ENCODE data around the gene UACA.
"Not testable (repeated sequence)": the region's sequence is repeated elsewhere in the genome, so short reads cannot be mapped to it uniquely, and the experiment has no call there.

The UACA gene

DNA sequence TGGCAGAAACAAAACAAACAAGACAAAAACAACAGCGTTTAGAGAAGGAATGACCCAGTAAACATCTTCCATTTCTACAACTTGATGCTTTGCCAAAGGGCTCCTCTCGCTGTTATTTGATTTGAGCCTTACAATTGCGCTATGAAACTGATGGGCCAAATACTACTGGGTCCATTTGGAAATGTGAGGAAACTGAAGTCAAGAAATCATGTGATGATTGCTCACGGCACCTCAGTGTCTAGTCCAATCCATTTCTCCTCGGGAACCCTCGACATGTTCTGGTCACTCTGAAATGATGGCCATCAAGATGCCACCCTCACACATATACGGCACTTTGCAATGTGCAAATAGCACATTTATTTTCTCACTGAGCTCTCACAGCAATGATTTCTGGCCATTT is 136.0 kb downstream of the UACA start:
- peaks cover 52 to 56% of the 10 kb centered on the region in 2 donors for H3K27me3 Mint-ChIP-seq
- H3K4me1 Mint-ChIP-seq (ENCODE audit: low read depth in 2 of 2) = peaks cover 3 to 4% of the 10 kb centered on the region in 2 donors
- no peak overlapping the region for H3K4me3 Mint-ChIP-seq
- H3K27ac Mint-ChIP-seq = no peak overlapping the region
- DNase-seq = no peak
- ATAC-seq (replicated peaks) = no peak
- no peaks in the 10 kb centered on the region for H3K9me3 Mint-ChIP-seq
- H3K36me3 Mint-ChIP-seq (ENCODE audit: insufficient read depth) = no peaks in the 10 kb centered on the region

- ATAC-seq (replicated peaks) (no peak), DNase-seq (no peak)
- Mint-ChIP-seq H3K36me3 (ENCODE audit: insufficient read depth) (no peaks in the 10 kb centered on the region), H3K27me3 (peaks cover 45 to 62% of the 10 kb centered on the region in 2 donors), H3K27ac (no peak overlapping the region), H3K4me3 (no peak overlapping the region), H3K4me1 (ENCODE audit: low read depth in 2 of 2) (peaks cover 3 to 4% of the 10 kb centered on the region in 2 donors), H3K9me3 (no peaks in the 10 kb centered on the region)
Observed at GRCh38 chr15:70625438-70625837, 137.9 kb downstream of the UACA start.

- no peak for ATAC-seq (replicated peaks)
- no peak for DNase-seq
- Mint-ChIP-seq H3K36me3 (ENCODE audit: insufficient read depth) (no peaks in the 10 kb centered on the region), H3K27ac (no peak overlapping the region), H3K9me3 (no peaks in the 10 kb centered on the region), H3K4me3 (no peak overlapping the region), H3K27me3 (peaks cover 46 to 62% of the 10 kb centered on the region in 2 donors), H3K4me1 (ENCODE audit: low read depth in 2 of 2) (peaks cover 3 to 4% of the 10 kb centered on the region in 2 donors)
Observed at GRCh38 chr15:70625011-70625410, 138.3 kb downstream of the UACA start.

DNA sequence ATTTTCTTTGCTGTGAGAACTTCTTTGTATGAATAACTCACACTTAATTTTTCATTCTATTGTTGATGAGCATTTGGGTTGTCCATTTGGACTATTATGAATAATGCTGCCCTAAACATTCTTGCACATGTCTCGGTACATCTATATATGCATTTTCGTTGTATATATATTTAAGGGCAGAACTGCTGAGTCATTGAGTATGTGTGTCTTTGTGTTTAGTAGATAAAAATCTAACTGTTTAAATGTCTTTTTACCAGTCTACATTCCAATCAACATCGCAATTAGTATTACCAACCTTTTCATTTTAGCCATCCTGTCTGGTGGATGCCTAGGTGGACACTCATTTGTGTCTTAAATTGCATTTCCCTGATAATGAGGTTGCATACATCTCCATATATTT is 144.4 kb downstream of the UACA start:
- no peaks in the 10 kb centered on the region for H3K36me3 Mint-ChIP-seq (ENCODE audit: insufficient read depth)
- DNase-seq (no peak), ATAC-seq (replicated peaks) (no peak)
- H3K27me3 Mint-ChIP-seq = peaks cover 28 to 62% of the 10 kb centered on the region in 2 donors
- H3K4me3 Mint-ChIP-seq = no peak overlapping the region
- no peak overlapping the region for H3K27ac Mint-ChIP-seq
- H3K4me1 Mint-ChIP-seq (ENCODE audit: low read depth in 2 of 2) = no peaks in the 10 kb centered on the region
- no peaks in the 10 kb centered on the region for H3K9me3 Mint-ChIP-seq

DNA sequence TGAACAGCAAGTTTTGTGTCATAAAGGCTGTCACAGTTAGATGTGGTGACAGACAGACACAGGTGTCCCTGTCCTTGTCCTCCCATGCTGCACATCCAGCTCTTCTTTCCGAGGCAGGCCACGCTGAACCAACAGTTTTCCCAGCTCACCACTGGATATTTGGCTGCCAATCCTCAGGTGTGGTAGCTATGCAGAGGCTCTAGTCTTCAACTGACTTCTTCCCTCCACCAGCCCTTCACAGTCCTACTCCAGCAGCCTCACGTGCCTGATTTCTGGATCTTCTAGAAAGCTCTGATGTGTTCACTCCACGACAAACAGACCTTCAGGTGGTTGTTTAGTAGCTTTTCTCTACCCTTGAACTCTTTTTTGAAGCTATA is 145.5 kb downstream of the UACA start:
- no peak for DNase-seq
- no peak for ATAC-seq (replicated peaks)
- H3K9me3 Mint-ChIP-seq = no peaks in the 10 kb centered on the region
- H3K27ac Mint-ChIP-seq = no peak overlapping the region
- H3K4me1 Mint-ChIP-seq (ENCODE audit: low read depth in 2 of 2) = no peaks in the 10 kb centered on the region
- peaks cover 24 to 71% of the 10 kb centered on the region in 2 donors for H3K27me3 Mint-ChIP-seq
- no peaks in the 10 kb centered on the region for H3K36me3 Mint-ChIP-seq (ENCODE audit: insufficient read depth)
- H3K4me3 Mint-ChIP-seq = no peak overlapping the region

DNA sequence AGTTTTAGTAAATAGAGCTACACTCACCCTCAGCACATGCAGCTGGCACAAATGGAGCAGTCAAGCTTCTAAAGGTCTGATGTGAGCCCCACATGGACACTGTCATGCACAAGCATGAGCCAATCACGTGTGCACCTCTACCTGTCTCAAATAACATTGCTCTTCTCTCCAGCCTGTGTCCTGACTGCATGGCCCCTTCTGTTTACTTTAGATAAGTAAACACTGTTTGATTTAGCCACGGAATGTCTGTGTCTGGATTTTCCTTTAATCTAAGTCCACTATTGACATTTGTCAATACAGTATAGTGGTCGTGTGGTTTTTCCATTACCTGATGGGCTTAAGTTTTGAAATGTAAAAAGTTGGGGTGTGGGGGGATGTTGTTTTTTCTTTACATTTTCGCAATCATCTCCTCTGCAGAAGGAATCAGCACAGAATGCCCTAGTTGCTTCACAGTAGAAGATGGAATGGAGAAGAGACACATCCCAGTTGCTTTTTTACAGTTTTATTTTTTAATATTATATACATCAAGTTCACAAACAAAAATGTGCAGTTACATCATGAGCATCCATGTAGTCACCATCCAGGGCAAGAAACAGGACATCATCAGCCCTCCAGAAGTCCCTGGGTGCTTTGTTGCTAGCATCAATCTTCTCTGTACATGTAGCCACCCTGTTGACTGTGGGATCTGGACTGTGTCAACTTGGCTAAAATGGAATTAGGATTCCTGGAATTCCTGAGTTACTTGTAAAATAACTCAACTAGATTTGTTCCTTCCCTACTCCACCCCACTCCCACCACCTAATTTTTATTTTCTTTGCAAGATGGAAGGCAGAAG is 146.1 kb downstream of the UACA start:
- Mint-ChIP-seq H3K27ac (no peak overlapping the region), H3K36me3 (ENCODE audit: insufficient read depth) (no peaks in the 10 kb centered on the region), H3K27me3 (peaks cover 24 to 71% of the 10 kb centered on the region in 2 donors), H3K9me3 (no peaks in the 10 kb centered on the region), H3K4me1 (ENCODE audit: low read depth in 2 of 2) (no peaks in the 10 kb centered on the region), H3K4me3 (no peak overlapping the region)
- DNase-seq = no peak
- no peak for ATAC-seq (replicated peaks)

GRCh38 chr15:70616311-70616756 is 147.0 kb downstream of the UACA start:
- not testable (repeated sequence) for H3K4me3 Mint-ChIP-seq; DNase-seq; H3K36me3 Mint-ChIP-seq (ENCODE audit: insufficient read depth); ATAC-seq (replicated peaks); H3K9me3 Mint-ChIP-seq; H3K4me1 Mint-ChIP-seq (ENCODE audit: low read depth in 2 of 2); H3K27ac Mint-ChIP-seq
- peaks cover 22 to 69% of the 10 kb centered on the region in 2 donors for H3K27me3 Mint-ChIP-seq

- Mint-ChIP-seq H3K9me3 (no peaks in the 10 kb centered on the region), H3K27ac (no peak overlapping the region), H3K4me1 (ENCODE audit: low read depth in 2 of 2) (no peaks in the 10 kb centered on the region), H3K36me3 (ENCODE audit: insufficient read depth) (no peaks in the 10 kb centered on the region), H3K4me3 (no peak overlapping the region), H3K27me3 (peaks cover 16 to 69% of the 10 kb centered on the region in 2 donors)
- ATAC-seq (replicated peaks) (no peak), DNase-seq (no peak)
Observed at GRCh38 chr15:70615435-70616310, 147.7 kb downstream of the UACA start.

DNA sequence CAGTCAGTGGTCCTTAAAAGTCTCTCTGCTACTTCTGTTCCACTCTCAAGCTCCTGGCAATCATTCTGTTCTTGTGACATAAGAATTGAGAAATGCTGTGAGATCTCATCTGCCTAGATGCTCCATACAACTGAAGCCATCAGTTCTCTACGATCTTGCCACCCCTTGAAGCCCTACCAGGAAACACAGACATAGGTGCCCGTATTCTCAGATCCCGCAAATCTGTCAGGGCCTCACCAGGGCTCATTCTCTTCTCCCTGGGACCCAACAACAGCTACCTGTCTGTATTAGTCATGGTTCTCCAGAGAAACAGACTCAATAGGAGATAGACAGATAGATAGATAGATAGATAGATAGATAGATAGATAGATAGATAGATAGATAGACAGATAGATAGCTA is 149.1 kb downstream of the UACA start:
- Mint-ChIP-seq H3K27me3 (peaks cover 5 to 59% of the 10 kb centered on the region in 2 donors), H3K4me3 (no peak overlapping the region), H3K9me3 (no peaks in the 10 kb centered on the region), H3K27ac (no peak overlapping the region), H3K36me3 (ENCODE audit: insufficient read depth) (no peaks in the 10 kb centered on the region), H3K4me1 (ENCODE audit: low read depth in 2 of 2) (no peaks in the 10 kb centered on the region)
- ATAC-seq (replicated peaks) (no peak), DNase-seq (no peak)

DNA sequence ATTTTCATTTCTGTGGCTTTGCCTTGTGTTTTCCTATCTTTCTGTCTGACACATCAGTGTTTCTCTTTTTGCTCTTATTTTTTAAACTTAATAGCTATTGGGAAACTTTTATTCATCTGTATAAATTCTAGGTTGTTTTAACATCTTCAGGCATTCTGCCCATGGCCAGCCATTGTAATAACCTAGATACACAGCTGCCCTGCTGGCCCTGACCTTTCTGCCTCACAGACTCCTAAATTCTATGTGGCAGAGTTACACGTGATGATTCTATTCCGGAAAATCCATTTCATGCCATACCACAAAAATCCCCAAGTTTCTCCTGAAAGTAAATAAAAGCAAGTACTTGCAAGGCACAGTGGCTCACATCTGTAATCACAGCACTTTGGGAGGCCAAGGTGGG is 150.1 kb downstream of the UACA start:
- Mint-ChIP-seq H3K4me3 (no peak overlapping the region), H3K4me1 (ENCODE audit: low read depth in 2 of 2) (no peaks in the 10 kb centered on the region), H3K9me3 (no peaks in the 10 kb centered on the region), H3K36me3 (ENCODE audit: insufficient read depth) (no peaks in the 10 kb centered on the region), H3K27me3 (peaks cover 5 to 59% of the 10 kb centered on the region in 2 donors), H3K27ac (no peak overlapping the region)
- ATAC-seq (replicated peaks) (no peak), DNase-seq (no peak)

DNA sequence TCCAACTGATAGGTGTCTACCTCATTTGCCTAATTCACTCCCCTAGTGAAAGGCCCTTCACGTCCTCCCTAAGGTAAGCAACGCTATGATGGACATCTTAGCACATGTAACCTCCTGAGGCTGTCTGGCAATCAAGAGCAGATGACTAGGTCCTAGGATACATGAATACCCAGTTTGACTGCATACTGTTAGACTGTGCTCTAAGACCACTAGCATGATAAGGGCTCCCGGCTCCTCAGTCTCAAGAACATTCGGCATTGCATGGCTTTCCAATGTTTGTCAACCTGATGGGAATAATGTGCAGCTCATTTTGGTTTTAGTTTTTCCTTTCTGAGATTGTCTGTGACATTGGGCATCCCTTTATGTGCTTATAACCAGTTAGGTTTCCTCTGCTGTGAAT is 152.1 kb downstream of the UACA start:
- Mint-ChIP-seq H3K27ac (no peak overlapping the region), H3K4me1 (ENCODE audit: low read depth in 2 of 2) (no peaks in the 10 kb centered on the region), H3K36me3 (ENCODE audit: insufficient read depth) (no peaks in the 10 kb centered on the region), H3K4me3 (no peak overlapping the region), H3K27me3 (peaks cover 12 to 41% of the 10 kb centered on the region in 2 donors), H3K9me3 (no peaks in the 10 kb centered on the region)
- ATAC-seq (replicated peaks) = no peak
- DNase-seq = no peak

- no peak for ATAC-seq (replicated peaks)
- no peak overlapping the region for H3K27ac Mint-ChIP-seq
- H3K27me3 Mint-ChIP-seq = peaks cover 12 to 34% of the 10 kb centered on the region in 2 donors
- H3K36me3 Mint-ChIP-seq (ENCODE audit: insufficient read depth) = no peaks in the 10 kb centered on the region
- H3K4me3 Mint-ChIP-seq = no peak overlapping the region
- no peaks in the 10 kb centered on the region for H3K9me3 Mint-ChIP-seq
- no peaks in the 10 kb centered on the region for H3K4me1 Mint-ChIP-seq (ENCODE audit: low read depth in 2 of 2)
- DNase-seq = no peak
Observed at GRCh38 chr15:70610541-70610940, 152.8 kb downstream of the UACA start.

GRCh38 chr15:70609889-70610288 is 153.5 kb downstream of the UACA start:
- Mint-ChIP-seq H3K4me1 (ENCODE audit: low read depth in 2 of 2) (no peaks in the 10 kb centered on the region), H3K4me3 (no peak overlapping the region), H3K36me3 (ENCODE audit: insufficient read depth) (no peaks in the 10 kb centered on the region), H3K27ac (no peak overlapping the region), H3K9me3 (no peaks in the 10 kb centered on the region), H3K27me3 (peaks cover 9 to 30% of the 10 kb centered on the region in 2 donors)
- DNase-seq (no peak), ATAC-seq (replicated peaks) (no peak)

DNA sequence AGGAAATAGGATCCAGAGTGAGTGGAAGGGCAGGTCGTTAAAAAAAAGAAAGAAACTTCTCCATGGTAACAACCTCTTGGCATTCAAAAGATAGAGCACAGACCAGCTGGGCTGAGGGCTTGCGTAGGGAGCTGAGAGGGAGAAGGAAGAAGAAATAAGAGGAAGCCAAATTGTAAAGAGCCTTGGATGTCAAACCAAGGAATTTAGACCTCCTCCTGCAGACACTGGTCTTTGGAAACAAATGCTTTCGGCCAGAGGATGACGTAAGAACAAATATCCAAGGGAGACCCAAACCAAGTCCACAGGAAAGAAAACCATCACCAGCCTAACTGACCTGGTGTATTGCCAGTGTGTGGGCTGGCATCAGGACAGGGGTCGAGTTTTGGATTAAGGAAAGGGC is 155.2 kb downstream of the UACA start:
- peaks cover 6 to 19% of the 10 kb centered on the region in 2 donors for H3K27me3 Mint-ChIP-seq
- H3K36me3 Mint-ChIP-seq (ENCODE audit: insufficient read depth) = no peaks in the 10 kb centered on the region
- H3K27ac Mint-ChIP-seq = no peak overlapping the region
- ATAC-seq (replicated peaks) = no peak
- no peaks in the 10 kb centered on the region for H3K9me3 Mint-ChIP-seq
- no peak for DNase-seq
- H3K4me3 Mint-ChIP-seq = no peak overlapping the region
- H3K4me1 Mint-ChIP-seq (ENCODE audit: low read depth in 2 of 2) = no peaks in the 10 kb centered on the region

Measured in effector memory CD8-positive, alpha-beta T cell (primary cell).